Bronchial epithelial cell (primary cell): ENCODE measurements around the gene PAQR4. TPM values are rescaled to one million over a fixed set of nuclear protein-coding genes. Genes with fewer than 3 reads are reported as not detected.

Experiments
- DNase-seq: peaks from one replicate; pipeline ENCODE4 v3.0.0-alpha.2; 2010; ENCODE audit warnings: low read depth
- FAIRE-seq: peaks from 2 replicates; lab custom pipeline; 2011; peaks lifted over from hg19 to GRCh38; lab: Jason Lieb, UNC
- H3K27me3 ChIP-seq: 2 replicates; pipeline ENCODE4 v1.5.1; 2011; ENCODE audit warnings: low read length; ENCODE audit not compliant: control insufficient read depth, insufficient read depth
- H3K36me3 ChIP-seq: 2 replicates; pipeline ENCODE4 v1.5.1; 2011; ENCODE audit warnings: low read length; ENCODE audit not compliant: control insufficient read depth, insufficient read depth
- H3K4me3 ChIP-seq: 2 replicates; pipeline ENCODE4 v1.5.1; 2011; ENCODE audit warnings: mild to moderate bottlenecking, low read depth, low read length, control low read depth
- total RNA-seq: library from RNA; depleted of rRNA; stranded (reverse); fragments of >200 nt; gene quantifications from 2 replicates; pipeline ENCODE4 v1.2.1, GENCODE V29; 2014
- TF ChIP-seq, protein P1 (sequence below): IDR thresholded peaks from 2 replicates; pipeline ENCODE4 v1.5.1; 2011; ENCODE audit warnings: mild to moderate bottlenecking, moderate library complexity, low read length, control low read depth, inconsistent platforms; ENCODE audit not compliant: insufficient read depth, severe bottlenecking

The PAQR4 gene
- total RNA-seq, 1 donor from 2014 or later = 5.3 TPM

DNA sequence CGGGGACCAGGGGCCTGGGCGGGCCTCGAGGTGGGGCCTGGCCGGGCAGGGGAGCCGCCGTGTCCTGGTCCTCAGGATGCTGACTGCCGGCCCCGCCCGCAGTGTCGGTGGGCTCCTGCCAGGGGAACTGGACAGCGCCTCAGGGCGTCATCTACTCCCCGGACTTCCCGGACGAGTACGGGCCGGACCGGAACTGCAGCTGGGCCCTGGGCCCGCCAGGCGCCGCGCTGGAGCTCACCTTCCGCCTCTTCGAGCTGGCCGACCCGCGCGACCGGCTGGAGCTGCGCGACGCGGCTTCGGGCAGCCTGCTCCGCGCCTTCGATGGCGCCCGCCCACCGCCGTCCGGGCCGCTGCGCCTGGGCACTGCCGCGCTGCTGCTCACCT, 2.3 kb upstream of the PAQR4 start:
- no peaks in the 10 kb centered on the region for H3K27me3 ChIP-seq
- no peak for FAIRE-seq
- H3K4me3 ChIP-seq = no peak overlapping the region
- H3K36me3 ChIP-seq = no peaks in the 10 kb centered on the region
- TF ChIP-seq, protein P1, sequence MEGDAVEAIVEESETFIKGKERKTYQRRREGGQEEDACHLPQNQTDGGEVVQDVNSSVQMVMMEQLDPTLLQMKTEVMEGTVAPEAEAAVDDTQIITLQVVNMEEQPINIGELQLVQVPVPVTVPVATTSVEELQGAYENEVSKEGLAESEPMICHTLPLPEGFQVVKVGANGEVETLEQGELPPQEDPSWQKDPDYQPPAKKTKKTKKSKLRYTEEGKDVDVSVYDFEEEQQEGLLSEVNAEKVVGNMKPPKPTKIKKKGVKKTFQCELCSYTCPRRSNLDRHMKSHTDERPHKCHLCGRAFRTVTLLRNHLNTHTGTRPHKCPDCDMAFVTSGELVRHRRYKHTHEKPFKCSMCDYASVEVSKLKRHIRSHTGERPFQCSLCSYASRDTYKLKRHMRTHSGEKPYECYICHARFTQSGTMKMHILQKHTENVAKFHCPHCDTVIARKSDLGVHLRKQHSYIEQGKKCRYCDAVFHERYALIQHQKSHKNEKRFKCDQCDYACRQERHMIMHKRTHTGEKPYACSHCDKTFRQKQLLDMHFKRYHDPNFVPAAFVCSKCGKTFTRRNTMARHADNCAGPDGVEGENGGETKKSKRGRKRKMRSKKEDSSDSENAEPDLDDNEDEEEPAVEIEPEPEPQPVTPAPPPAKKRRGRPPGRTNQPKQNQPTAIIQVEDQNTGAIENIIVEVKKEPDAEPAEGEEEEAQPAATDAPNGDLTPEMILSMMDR = no peak
- DNase-seq = no peak

DNA sequence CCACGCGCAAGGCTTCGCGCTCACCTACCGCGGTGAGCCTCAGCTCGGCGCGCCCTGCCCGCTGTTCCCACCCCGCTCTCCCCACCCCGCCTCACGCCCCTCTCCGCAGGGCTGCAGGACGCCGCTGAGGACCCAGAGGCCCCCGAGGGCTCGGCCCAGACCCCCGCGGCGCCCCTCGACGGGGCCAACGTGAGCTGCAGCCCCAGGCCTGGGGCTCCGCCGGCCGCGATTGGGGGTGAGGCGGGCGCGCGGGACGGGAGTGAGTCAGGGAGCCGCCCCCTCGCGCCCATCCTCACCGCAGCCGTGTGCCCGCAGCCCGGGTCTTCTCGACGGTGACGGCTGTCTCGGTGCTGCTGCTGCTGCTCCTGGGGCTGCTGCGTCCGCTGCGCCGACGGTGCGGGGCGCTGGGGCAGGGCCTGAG, 1.9 kb upstream of the PAQR4 start:
- TF ChIP-seq, protein P1 = no peak
- FAIRE-seq = no peak
- Histone ChIP-seq H3K27me3 (no peaks in the 10 kb centered on the region), H3K36me3 (no peaks in the 10 kb centered on the region), H3K4me3 (no peak overlapping the region)
- no peak for DNase-seq

DNA sequence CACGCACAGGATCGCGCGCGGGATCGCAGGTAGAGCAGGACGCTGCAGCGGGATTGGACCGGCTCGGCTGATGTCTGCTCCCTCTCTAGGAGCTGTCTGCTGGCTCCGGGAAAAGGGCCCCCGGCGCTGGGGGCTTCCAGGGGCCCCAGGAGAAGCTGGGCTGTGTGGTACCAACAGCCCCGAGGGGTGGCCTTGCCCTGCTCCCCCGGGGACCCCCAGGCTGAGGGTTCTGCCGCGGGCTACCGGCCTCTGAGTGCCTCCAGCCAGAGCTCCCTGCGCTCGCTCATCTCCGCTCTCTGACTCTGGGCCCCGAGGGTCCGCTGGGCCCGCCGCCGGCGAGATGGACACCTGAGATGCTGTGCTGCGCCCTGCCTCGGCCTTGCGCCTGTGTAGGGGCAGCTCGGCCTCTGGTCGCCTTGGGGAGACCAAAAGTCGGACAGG, 1.4 kb upstream of the PAQR4 start:
- Histone ChIP-seq H3K27me3 (no peaks in the 10 kb centered on the region), H3K4me3 (no peak overlapping the region), H3K36me3 (peaks cover 1% of the 10 kb centered on the region)
- DNase-seq (no peak), FAIRE-seq (no peak)
- TF ChIP-seq, protein P1 = no peak

DNA sequence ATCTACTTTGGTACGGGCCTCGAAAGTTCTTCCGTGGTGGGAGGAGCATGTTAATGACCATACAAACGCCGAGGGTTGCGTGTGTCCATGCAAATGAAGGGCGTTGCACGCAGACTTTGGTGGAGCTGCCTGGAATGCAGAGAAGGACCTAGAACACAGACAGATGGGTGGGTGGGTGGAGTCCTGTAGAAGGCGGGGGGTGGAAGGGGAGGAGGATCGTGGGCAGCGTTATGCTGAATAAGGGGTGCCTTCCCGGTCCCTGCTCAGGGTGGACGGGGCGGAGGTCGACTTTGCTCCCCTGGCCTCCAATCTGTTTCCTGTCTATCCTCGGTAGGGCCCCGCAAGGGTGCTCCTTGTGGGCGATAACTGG, 795 bp upstream of the PAQR4 start:
- Histone ChIP-seq H3K4me3 (no peak overlapping the region), H3K27me3 (no peaks in the 10 kb centered on the region), H3K36me3 (peaks cover 1% of the 10 kb centered on the region)
- TF ChIP-seq, protein P1 = no peak
- DNase-seq = no peak
- FAIRE-seq = no peak

DNA sequence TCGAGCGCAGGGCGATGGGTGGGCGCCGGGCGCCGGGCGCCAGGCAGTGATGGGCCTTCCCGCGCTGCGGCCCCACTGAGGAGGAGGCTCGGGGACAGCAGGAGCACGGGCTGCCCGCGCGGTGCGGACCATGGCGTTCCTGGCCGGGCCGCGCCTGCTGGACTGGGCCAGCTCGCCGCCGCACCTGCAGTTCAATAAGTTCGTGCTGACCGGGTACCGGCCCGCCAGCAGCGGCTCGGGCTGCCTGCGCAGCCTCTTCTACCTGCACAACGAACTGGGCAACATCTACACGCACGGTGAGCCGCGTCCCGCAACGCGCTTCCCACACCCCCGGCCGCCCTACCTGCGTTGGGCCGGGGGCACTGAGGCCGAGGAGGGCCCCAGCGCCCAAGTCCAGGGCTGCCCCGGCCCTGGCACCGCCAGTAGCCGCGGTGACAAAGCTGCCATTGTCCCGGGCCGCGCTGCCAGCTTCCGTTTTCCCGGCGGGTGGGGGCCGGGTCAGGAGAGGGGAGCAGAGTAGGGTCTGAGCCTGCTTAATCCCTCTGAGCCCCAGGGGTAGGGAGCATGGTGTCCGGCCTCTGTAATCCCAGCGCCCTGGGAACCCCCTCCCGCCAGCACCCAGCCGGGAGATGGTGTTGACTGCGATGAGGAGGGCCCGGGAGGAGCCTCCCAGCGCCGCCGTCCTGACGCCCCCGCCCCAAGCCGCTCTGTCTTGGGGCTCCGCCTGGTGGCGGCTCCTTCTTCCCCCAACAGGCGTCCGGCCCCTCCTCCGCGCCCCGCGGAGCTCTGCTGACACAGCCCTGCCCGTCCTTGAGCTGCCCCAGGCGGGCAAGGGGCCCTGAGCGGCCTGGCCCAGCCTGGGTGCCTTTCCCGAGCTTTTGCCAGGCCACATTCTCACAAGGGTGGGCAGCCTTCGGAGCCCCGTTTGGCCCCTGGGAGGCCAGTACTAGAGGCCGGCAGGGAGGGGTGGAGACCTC, 685 bp downstream of the PAQR4 start:
- TF ChIP-seq, protein P1 = peak; percentile 82
- H3K36me3 ChIP-seq = peaks cover 1% of the 10 kb centered on the region
- FAIRE-seq = no peak
- H3K27me3 ChIP-seq = no peaks in the 10 kb centered on the region
- H3K4me3 ChIP-seq = peak overlapping the region; percentile 69
- peak; percentile 59 for DNase-seq
